Dendritic cell treated with granulocyte-macrophage colony-stimulating factor and Interleukin-4, amounts not matched to agents 40 ng/mL and 50 ng/mL, for 4 days (primary cell): ENCODE data around the gene KIF12.
"Not testable (repeated sequence)": the region's sequence is repeated elsewhere in the genome, so short reads cannot be mapped to it uniquely, and the experiment has no call there.

Source experiments
- H3K27ac Mint-ChIP-seq: one replicate; pipeline ENCODE4 v1.8.0; 2022; ENCODE audit warnings: mild to moderate bottlenecking, mixed read lengths
- H3K27me3 Mint-ChIP-seq: one replicate; pipeline ENCODE4 v1.8.0; 2022; ENCODE audit warnings: mild to moderate bottlenecking, mixed read lengths
- H3K36me3 Mint-ChIP-seq: one replicate; pipeline ENCODE4 v1.8.0; 2022; ENCODE audit warnings: low read depth, mixed read lengths
- H3K4me1 Mint-ChIP-seq: one replicate; pipeline ENCODE4 v1.8.0; 2022; ENCODE audit warnings: low read depth, mixed read lengths
- H3K4me3 Mint-ChIP-seq: one replicate; pipeline ENCODE4 v1.8.0; 2022; ENCODE audit warnings: mild to moderate bottlenecking, moderate library complexity, mixed read lengths
- H3K9me3 Mint-ChIP-seq: one replicate; pipeline ENCODE4 v1.8.0; 2022; ENCODE audit warnings: mixed read lengths
- intact Hi-C: fragments of 100-400 bp; cut with micrococcal nuclease; formaldehyde crosslinking; loops from one replicate; pipeline ENCODE4 v1.15.0; 2022

Gene KIF12

GRCh38 chr9:114088571-114089170 lies 10.4 kb downstream of the KIF12 start:
- H3K4me1 Mint-ChIP-seq = no peaks in the 10 kb centered on the region
- H3K36me3 Mint-ChIP-seq = no peaks in the 10 kb centered on the region
- no peak overlapping the region for H3K27ac Mint-ChIP-seq
- intact Hi-C loops = no loop called here
- H3K27me3 Mint-ChIP-seq = no peaks in the 10 kb centered on the region
- no peak overlapping the region for H3K4me3 Mint-ChIP-seq
- H3K9me3 Mint-ChIP-seq = no peaks in the 10 kb centered on the region

DNA sequence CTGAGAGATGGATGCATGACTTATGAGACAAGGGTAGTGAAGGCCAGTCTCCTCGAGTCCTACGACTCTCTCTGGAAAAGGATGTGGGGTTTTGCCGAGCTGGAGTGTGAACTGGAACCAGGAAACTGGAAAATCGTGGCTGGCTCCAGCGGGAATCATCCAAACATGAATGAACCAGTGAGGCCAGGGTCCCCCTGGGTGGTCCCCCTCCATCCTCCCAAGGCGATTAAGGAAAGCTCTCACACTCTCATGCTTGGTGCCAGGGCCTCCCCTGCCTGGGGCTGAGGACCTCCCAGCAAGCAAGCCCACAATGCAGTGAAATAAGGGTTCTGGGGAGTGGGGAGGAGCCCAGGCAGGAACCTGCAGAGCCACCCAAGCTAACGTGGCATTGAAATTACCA lies 11.4 kb downstream of the KIF12 start:
- intact Hi-C loops = no loop called here

GRCh38 chr9:114086607-114087006 lies 12.5 kb downstream of the KIF12 start:
- Mint-ChIP-seq H3K9me3 (no peaks in the 10 kb centered on the region), H3K4me3 (no peak overlapping the region), H3K36me3 (no peaks in the 10 kb centered on the region), H3K27ac (no peak overlapping the region), H3K27me3 (no peaks in the 10 kb centered on the region), H3K4me1 (no peaks in the 10 kb centered on the region)
- intact Hi-C loops = no loop called here

More for the DNA sequence above, 11.4 kb downstream of the KIF12 start:
- no peak overlapping the region for H3K27ac Mint-ChIP-seq
- no peaks in the 10 kb centered on the region for H3K4me1 Mint-ChIP-seq
- H3K36me3 Mint-ChIP-seq = no peaks in the 10 kb centered on the region
- H3K9me3 Mint-ChIP-seq = no peaks in the 10 kb centered on the region
- H3K4me3 Mint-ChIP-seq = no peak overlapping the region
- no peaks in the 10 kb centered on the region for H3K27me3 Mint-ChIP-seq

GRCh38 chr9:114086009-114086408 lies 13.1 kb downstream of the KIF12 start:
- Mint-ChIP-seq H3K27me3 (no peaks in the 10 kb centered on the region), H3K4me1 (no peaks in the 10 kb centered on the region), H3K27ac (no peak overlapping the region), H3K9me3 (no peaks in the 10 kb centered on the region), H3K4me3 (no peak overlapping the region), H3K36me3 (no peaks in the 10 kb centered on the region)
- intact Hi-C loops = no loop called here

GRCh38 chr9:114085387-114085789 lies 13.7 kb downstream of the KIF12 start:
- intact Hi-C loops = no loop called here
- H3K27ac Mint-ChIP-seq = no peak overlapping the region

GRCh38 chr9:114084282-114085073 lies 14.6 kb downstream of the KIF12 start:
- H3K27me3 Mint-ChIP-seq = no peaks in the 10 kb centered on the region
- H3K36me3 Mint-ChIP-seq = no peaks in the 10 kb centered on the region
- intact Hi-C loops = no loop called here
- H3K4me1 Mint-ChIP-seq = no peaks in the 10 kb centered on the region
- H3K4me3 Mint-ChIP-seq = no peak overlapping the region
- H3K27ac Mint-ChIP-seq = no peak overlapping the region
- no peaks in the 10 kb centered on the region for H3K9me3 Mint-ChIP-seq

More at GRCh38 chr9:114085387-114085789, 13.7 kb downstream of the KIF12 start:
- no peaks in the 10 kb centered on the region for H3K27me3 Mint-ChIP-seq
- no peak overlapping the region for H3K4me3 Mint-ChIP-seq
- H3K36me3 Mint-ChIP-seq = no peaks in the 10 kb centered on the region
- H3K9me3 Mint-ChIP-seq = no peaks in the 10 kb centered on the region
- H3K4me1 Mint-ChIP-seq = no peaks in the 10 kb centered on the region

- Mint-ChIP-seq H3K27me3 (no peaks in the 10 kb centered on the region), H3K27ac (no peak overlapping the region), H3K9me3 (no peaks in the 10 kb centered on the region), H3K4me3 (no peak overlapping the region), H3K4me1 (no peaks in the 10 kb centered on the region), H3K36me3 (no peaks in the 10 kb centered on the region)
- intact Hi-C loops = no loop called here
These were observed 15.4 kb downstream of the KIF12 start for GRCh38 chr9:114083666-114084065.

DNA sequence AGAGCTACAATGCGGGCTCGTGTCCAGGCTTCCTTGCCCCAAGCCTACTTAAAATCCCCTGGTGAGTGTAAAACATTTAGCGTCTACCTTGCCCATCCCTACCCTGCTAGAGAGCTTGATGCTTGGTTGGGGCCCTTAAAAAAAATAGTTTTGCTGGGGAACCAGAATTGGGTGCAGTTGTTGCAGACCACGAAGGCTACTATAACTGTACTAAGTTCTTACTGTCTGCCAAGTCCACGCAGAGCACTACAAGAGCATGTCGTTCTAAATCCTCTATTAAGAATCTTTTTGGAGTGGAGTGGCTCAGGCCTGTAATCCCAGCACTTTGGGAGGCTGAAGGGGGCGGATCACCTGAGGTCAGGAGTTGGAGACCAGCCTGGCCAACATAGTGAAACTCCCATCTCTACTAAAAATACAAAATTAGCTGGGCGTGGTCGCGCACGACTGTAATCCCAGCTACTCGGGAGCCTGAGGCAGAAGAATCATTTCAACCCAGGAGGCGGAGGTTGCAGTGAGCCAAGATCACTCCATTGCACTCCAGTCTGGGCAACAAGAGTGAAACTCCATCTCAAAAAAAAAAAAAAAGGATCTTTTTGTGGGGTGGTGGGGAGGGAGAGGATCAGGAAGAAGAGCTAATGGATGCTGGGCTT lies 16.2 kb downstream of the KIF12 start:
- intact Hi-C loops = loop anchor here (1.0 kb wide), 1 partner anchor 208 kb away; no protein-coding TSS in a partner anchor
- H3K27ac Mint-ChIP-seq, H3K27me3 Mint-ChIP-seq, H3K4me3 Mint-ChIP-seq, H3K4me1 Mint-ChIP-seq, H3K36me3 Mint-ChIP-seq, H3K9me3 Mint-ChIP-seq: not testable (repeated sequence)

- Mint-ChIP-seq H3K9me3 (no peaks in the 10 kb centered on the region), H3K27me3 (peaks cover 2% of the 10 kb centered on the region), H3K4me1 (no peaks in the 10 kb centered on the region), H3K27ac (no peak overlapping the region), H3K36me3 (no peaks in the 10 kb centered on the region), H3K4me3 (no peak overlapping the region)
- intact Hi-C loops = loop anchor here (1.0 kb wide), 1 partner anchor 209 kb away; no protein-coding TSS in a partner anchor
These were observed 16.9 kb downstream of the KIF12 start for GRCh38 chr9:114082017-114082762.

- H3K4me1 Mint-ChIP-seq = no peaks in the 10 kb centered on the region
- H3K27me3 Mint-ChIP-seq = peaks cover 4% of the 10 kb centered on the region
- intact Hi-C loops = loop anchor here (1.0 kb wide), 1 partner anchor 210 kb away; no protein-coding TSS in a partner anchor
- H3K4me3 Mint-ChIP-seq = no peak overlapping the region
- H3K9me3 Mint-ChIP-seq = no peaks in the 10 kb centered on the region
- H3K36me3 Mint-ChIP-seq = no peaks in the 10 kb centered on the region
- H3K27ac Mint-ChIP-seq = no peak overlapping the region
These were observed 17.6 kb downstream of the KIF12 start for GRCh38 chr9:114081441-114082016.

DNA sequence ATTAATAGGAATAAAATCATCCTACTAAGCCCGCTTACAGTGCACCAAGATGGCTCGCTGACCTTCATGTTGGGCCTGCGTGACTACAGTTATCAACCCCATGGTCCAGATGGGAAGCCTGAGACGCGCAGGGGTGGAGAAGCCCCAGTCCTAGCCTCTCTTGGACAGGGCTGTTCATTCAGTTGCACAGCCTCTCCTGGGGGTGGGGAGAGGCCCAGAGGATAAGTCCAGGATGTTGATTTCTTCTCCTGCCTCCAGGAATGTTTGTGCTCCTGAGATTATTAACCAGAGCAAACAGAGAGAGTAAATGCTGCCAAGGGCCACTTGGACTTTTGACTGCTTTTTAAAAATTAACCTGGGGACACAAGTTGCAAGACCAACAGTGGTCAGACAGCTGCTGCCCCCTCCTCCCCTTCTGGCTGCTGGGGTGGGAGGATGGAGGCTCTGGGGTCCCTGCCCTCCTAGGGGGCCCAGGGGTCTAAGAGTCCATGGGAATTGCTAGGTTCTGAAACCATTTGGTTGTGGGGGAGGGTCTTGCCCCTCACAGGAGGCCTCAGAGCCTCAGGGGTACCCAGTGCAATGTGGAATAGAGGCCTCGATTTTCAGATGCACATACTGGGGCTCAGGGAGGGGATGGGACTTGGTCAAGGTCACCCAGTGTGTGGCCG lies 18.2 kb downstream of the KIF12 start:
- Mint-ChIP-seq H3K4me3 (no peak overlapping the region), H3K27ac (no peak overlapping the region), H3K27me3 (peaks cover 5% of the 10 kb centered on the region), H3K4me1 (no peaks in the 10 kb centered on the region), H3K9me3 (no peaks in the 10 kb centered on the region), H3K36me3 (no peaks in the 10 kb centered on the region)
- intact Hi-C loops = no loop called here

- H3K4me3 Mint-ChIP-seq = no peak overlapping the region
- no peak overlapping the region for H3K27ac Mint-ChIP-seq
- H3K27me3 Mint-ChIP-seq = peaks cover 8% of the 10 kb centered on the region
- no peaks in the 10 kb centered on the region for H3K4me1 Mint-ChIP-seq
- H3K9me3 Mint-ChIP-seq = no peaks in the 10 kb centered on the region
- intact Hi-C loops = no loop called here
- no peaks in the 10 kb centered on the region for H3K36me3 Mint-ChIP-seq
These were observed 18.8 kb downstream of the KIF12 start for GRCh38 chr9:114080195-114080772.

- Mint-ChIP-seq H3K4me1 (no peaks in the 10 kb centered on the region), H3K36me3 (no peaks in the 10 kb centered on the region), H3K27me3 (peaks cover 13% of the 10 kb centered on the region), H3K9me3 (no peaks in the 10 kb centered on the region), H3K4me3 (no peak overlapping the region), H3K27ac (no peak overlapping the region)
- intact Hi-C loops = no loop called here
These were observed 20.3 kb downstream of the KIF12 start for GRCh38 chr9:114078781-114079156.
